ENCODE data around the gene FPGS. TPM values are rescaled to one million over a fixed set of nuclear protein-coding genes. Genes with fewer than 3 reads are reported as not detected.

Gene FPGS
- total RNA-seq, 2 donors from 2014 or later: 117 TPM

DNA sequence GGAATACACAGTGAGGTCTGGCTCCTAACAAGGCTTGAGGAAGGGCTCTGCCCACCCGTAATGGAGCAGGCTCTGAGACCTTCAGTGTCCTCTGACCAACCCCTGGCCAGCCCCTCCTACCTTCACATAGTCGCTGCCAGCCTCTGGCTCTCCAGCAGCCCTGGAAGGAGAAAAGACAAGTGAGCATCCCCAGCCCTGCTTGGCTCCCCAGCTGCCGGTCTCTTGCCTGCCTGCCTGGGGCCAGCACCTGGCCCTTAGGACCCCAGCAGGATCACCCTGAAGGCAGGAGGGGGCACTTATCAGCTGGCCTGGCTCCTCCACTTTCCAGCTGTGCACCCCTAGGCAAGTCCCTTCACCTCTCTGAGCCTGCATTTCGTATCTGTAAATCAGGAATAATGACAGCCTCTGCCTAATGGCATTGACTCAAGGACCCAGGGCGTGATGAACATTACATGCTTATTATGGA is 41.2 kb upstream of the FPGS start:
- 38% methylated on average over 5 of the region's 5 CpGs for WGBS
- H3K9me3 ChIP-seq: no peaks in the 10 kb centered on the region
- no peaks in the 10 kb centered on the region for H3K4me1 ChIP-seq (replicated peaks)
- TF ChIP-seq, protein P1, sequence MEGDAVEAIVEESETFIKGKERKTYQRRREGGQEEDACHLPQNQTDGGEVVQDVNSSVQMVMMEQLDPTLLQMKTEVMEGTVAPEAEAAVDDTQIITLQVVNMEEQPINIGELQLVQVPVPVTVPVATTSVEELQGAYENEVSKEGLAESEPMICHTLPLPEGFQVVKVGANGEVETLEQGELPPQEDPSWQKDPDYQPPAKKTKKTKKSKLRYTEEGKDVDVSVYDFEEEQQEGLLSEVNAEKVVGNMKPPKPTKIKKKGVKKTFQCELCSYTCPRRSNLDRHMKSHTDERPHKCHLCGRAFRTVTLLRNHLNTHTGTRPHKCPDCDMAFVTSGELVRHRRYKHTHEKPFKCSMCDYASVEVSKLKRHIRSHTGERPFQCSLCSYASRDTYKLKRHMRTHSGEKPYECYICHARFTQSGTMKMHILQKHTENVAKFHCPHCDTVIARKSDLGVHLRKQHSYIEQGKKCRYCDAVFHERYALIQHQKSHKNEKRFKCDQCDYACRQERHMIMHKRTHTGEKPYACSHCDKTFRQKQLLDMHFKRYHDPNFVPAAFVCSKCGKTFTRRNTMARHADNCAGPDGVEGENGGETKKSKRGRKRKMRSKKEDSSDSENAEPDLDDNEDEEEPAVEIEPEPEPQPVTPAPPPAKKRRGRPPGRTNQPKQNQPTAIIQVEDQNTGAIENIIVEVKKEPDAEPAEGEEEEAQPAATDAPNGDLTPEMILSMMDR (IDR thresholded peaks at IDR 0.05): no peak
- TF ChIP-seq POLR2A (IDR thresholded peaks at IDR 0.05) (no peak), POLR2AphosphoS5 (IDR thresholded peaks at IDR 0.05) (no peak)
- H3K4me3 ChIP-seq: no peak overlapping the region
- no peak for DNase-seq (ENCODE audit: low spot score)
- H3K27me3 ChIP-seq (replicated peaks; ENCODE audit: insufficient read depth): no peaks in the 10 kb centered on the region
- no peaks in the 10 kb centered on the region for H3K36me3 ChIP-seq
- intact Hi-C loops (cut with DNase I): no loop called here
- no peak overlapping the region for H3K27ac ChIP-seq

DNA sequence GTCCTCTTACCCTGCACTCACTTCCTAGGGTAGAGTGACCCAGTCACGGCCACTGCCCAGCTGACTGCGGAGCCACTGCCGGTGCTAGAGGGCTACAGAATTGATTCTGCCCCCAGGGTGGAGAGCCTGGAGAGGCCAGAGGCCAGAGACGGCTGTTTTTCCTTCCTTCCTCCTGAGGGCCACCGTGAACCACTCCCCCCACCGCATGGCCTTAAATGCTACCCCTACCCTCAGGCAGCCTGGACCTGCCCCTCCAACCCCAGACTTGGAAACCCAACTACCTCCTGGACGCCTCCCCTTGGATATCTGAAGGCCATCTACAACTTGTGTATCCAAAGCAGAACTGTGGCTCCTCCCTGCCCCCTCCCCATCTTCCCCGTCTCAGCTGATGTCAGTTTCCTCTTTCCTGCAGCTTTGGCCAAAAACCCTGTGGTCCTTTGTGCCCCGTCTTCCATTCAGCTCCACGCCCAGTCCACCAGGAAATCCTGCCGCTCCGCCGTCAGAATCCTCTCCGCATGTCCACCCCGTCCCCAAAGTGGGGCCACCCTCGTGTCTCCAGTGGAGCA is 40.5 kb upstream of the FPGS start:
- intact Hi-C loops (cut with DNase I): no loop called here

DNA sequence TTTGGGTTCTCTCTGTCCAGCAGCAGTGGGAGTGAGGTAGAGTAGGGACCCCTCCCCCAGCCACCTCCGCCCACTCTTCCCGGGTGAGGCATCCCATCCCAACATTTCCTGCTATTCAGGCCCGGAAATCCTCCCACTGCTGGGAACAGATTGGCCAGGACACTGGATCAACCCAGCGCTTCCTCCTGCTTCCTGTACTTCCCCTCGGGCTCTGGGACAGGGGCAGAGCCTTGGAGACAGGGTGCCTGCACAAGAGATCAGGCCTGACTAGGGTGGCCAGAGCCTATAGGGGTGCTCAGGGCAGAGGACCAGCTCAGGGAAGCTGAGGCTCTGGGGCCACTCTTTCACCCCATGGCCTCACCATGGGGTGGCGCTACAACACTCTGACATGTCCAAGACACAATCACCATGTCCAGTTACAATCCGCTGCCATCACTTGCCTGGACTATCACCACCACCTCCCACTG is 38.7 kb upstream of the FPGS start:
- intact Hi-C loops (cut with DNase I): no loop called here
- WGBS: 45% methylated on average over 7 of the region's 7 CpGs
- TF ChIP-seq, protein P1 (IDR thresholded peaks at IDR 0.05): peak in 1 of 4 experiments; percentile 27
- TF ChIP-seq POLR2A (IDR thresholded peaks at IDR 0.05): no peak
- Histone ChIP-seq H3K4me1 (replicated peaks) (no peaks in the 10 kb centered on the region), H3K27ac (no peak overlapping the region), H3K36me3 (no peaks in the 10 kb centered on the region), H3K4me3 (no peak overlapping the region), H3K9me3 (no peaks in the 10 kb centered on the region), H3K27me3 (replicated peaks; ENCODE audit: insufficient read depth) (no peaks in the 10 kb centered on the region)
- no peak for DNase-seq (ENCODE audit: low spot score)

More for the DNA sequence above, 40.5 kb upstream of the FPGS start:
- TF ChIP-seq, protein P1 (IDR thresholded peaks at IDR 0.05): no peak
- TF ChIP-seq POLR2A (IDR thresholded peaks at IDR 0.05) (no peak), POLR2AphosphoS5 (IDR thresholded peaks at IDR 0.05) (no peak)
- Histone ChIP-seq H3K4me1 (replicated peaks) (no peaks in the 10 kb centered on the region), H3K9me3 (no peaks in the 10 kb centered on the region), H3K27ac (no peak overlapping the region), H3K27me3 (replicated peaks; ENCODE audit: insufficient read depth) (no peaks in the 10 kb centered on the region), H3K4me3 (no peak overlapping the region), H3K36me3 (no peaks in the 10 kb centered on the region)
- WGBS: 42% methylated on average over 16 of the region's 16 CpGs
- DNase-seq (ENCODE audit: low spot score): no peak

DNA sequence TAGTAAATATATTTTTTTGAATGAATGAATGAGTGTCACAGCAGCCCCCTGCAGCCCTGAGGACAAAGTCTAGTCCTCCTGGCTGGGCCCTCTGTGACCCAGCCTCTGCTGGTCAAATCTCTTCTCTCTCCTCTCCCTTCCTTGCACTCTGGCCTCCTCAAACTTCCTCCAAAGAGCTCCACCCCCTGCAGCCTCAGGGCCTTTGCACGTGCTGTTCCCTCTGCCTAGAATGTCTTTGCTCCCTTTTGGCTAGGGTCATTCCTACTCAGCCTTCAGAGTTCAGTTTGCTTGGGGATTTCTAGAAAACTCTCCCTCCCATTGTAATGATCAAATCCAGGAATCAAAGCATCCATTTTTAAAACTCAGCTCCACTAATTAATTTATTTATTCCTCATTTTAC is 37.3 kb upstream of the FPGS start:
- no peaks in the 10 kb centered on the region for H3K36me3 ChIP-seq
- no peak overlapping the region for H3K4me3 ChIP-seq
- no peak for DNase-seq (ENCODE audit: low spot score)
- H3K9me3 ChIP-seq: no peaks in the 10 kb centered on the region
- H3K27ac ChIP-seq: no peak overlapping the region
- WGBS: 85% methylated on average over 1 of the region's 1 CpG
- intact Hi-C loops (cut with DNase I): no loop called here
- H3K4me1 ChIP-seq (replicated peaks): peaks cover under 1% of the 10 kb centered on the region
- TF ChIP-seq, protein P1 (IDR thresholded peaks at IDR 0.05): no peak
- no peak for TF ChIP-seq POLR2A (IDR thresholded peaks at IDR 0.05)
- no peak for TF ChIP-seq POLR2AphosphoS5 (IDR thresholded peaks at IDR 0.05)
- H3K27me3 ChIP-seq (replicated peaks; ENCODE audit: insufficient read depth): no peaks in the 10 kb centered on the region

DNA sequence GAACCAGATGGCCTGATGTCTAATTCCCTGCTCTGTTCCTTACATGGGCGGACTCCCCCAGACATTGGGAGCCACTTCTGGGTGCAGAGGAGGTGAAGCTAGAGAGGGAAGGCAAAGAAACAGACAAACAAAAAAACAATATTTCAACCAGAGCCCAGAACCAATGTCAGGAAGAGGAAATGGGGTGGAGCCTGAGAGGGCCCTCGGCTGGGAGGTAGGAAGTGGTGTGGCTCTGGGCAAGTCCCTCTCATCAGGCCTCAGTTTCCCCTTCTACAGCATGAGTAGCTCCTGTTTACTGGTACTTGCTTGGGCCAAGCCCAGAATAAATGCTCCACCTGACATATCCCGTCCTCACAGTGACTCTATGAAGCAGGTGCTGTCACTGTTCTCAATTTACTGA is 35.3 kb upstream of the FPGS start:
- no peaks in the 10 kb centered on the region for H3K9me3 ChIP-seq
- no peak for DNase-seq (ENCODE audit: low spot score)
- no peak for TF ChIP-seq POLR2A (IDR thresholded peaks at IDR 0.05)
- TF ChIP-seq POLR2AphosphoS5 (IDR thresholded peaks at IDR 0.05): no peak
- TF ChIP-seq, protein P1 (IDR thresholded peaks at IDR 0.05): no peak
- peaks cover 5% of the 10 kb centered on the region for H3K4me1 ChIP-seq (replicated peaks)
- no peak overlapping the region for H3K4me3 ChIP-seq
- H3K27me3 ChIP-seq (replicated peaks; ENCODE audit: insufficient read depth): no peaks in the 10 kb centered on the region
- intact Hi-C loops (cut with DNase I): no loop called here
- peak overlapping the region in 1 of 2 donors; percentile 0 for H3K27ac ChIP-seq
- H3K36me3 ChIP-seq: no peaks in the 10 kb centered on the region
- 66% methylated on average over 3 of the region's 3 CpGs for WGBS

Data from prostate gland (tissue), 2 donors.